ENCODE data around the gene HIPK2. TPM values are rescaled to one million over a fixed set of nuclear protein-coding genes. Genes with fewer than 3 reads are reported as not detected.
"Not testable (repeated sequence)": the region's sequence is repeated elsewhere in the genome, so short reads cannot be mapped to it uniquely, and the experiment has no call there.

HIPK2 gene
- total RNA-seq, 1 experiment from 2014 or later = 0.17 TPM

GRCh38 chr7:139568813-139569490 is 208.8 kb downstream of the HIPK2 start:
- no peak for DNase-seq (ENCODE audit: low spot score)
- in situ Hi-C loops (cut with HindIII; ENCODE audit: low sequenced_read_pairs) = no loop called here

- no peak for DNase-seq (ENCODE audit: low spot score)
- in situ Hi-C loops (cut with HindIII; ENCODE audit: low sequenced_read_pairs) = no loop called here
These were observed 209.5 kb downstream of the HIPK2 start for GRCh38 chr7:139568346-139568675.

- in situ Hi-C loops (cut with HindIII; ENCODE audit: low sequenced_read_pairs) = no loop called here
- DNase-seq (ENCODE audit: low spot score) = no peak
These were observed 210.0 kb downstream of the HIPK2 start for GRCh38 chr7:139567647-139568345.

GRCh38 chr7:139566736-139567646 is 210.8 kb downstream of the HIPK2 start:
- no peak for DNase-seq (ENCODE audit: low spot score)
- in situ Hi-C loops (cut with HindIII; ENCODE audit: low sequenced_read_pairs) = no loop called here

- in situ Hi-C loops (cut with HindIII; ENCODE audit: low sequenced_read_pairs) = no loop called here
- DNase-seq (ENCODE audit: low spot score) = no peak
These were observed 211.7 kb downstream of the HIPK2 start for GRCh38 chr7:139566075-139566474.

- in situ Hi-C loops (cut with HindIII; ENCODE audit: low sequenced_read_pairs) = no loop called here
- DNase-seq (ENCODE audit: low spot score) = no peak
These were observed 213.9 kb downstream of the HIPK2 start for GRCh38 chr7:139563856-139564255.

GRCh38 chr7:139562961-139563565 is 214.7 kb downstream of the HIPK2 start:
- DNase-seq (ENCODE audit: low spot score) = no peak
- in situ Hi-C loops (cut with HindIII; ENCODE audit: low sequenced_read_pairs) = no loop called here

- in situ Hi-C loops (cut with HindIII; ENCODE audit: low sequenced_read_pairs) = no loop called here
- DNase-seq (ENCODE audit: low spot score) = no peak
These were observed 215.3 kb downstream of the HIPK2 start for GRCh38 chr7:139562491-139562890.

- in situ Hi-C loops (cut with HindIII; ENCODE audit: low sequenced_read_pairs) = no loop called here
- DNase-seq (ENCODE audit: low spot score) = no peak
These were observed 217.1 kb downstream of the HIPK2 start for GRCh38 chr7:139560678-139561077.

- in situ Hi-C loops (cut with HindIII; ENCODE audit: low sequenced_read_pairs) = no loop called here
- DNase-seq (ENCODE audit: low spot score) = no peak
These were observed 217.6 kb downstream of the HIPK2 start for GRCh38 chr7:139560199-139560598.

- in situ Hi-C loops (cut with HindIII; ENCODE audit: low sequenced_read_pairs) = no loop called here
- no peak for DNase-seq (ENCODE audit: low spot score)
These were observed 218.3 kb downstream of the HIPK2 start for GRCh38 chr7:139559364-139560105.

GRCh38 chr7:139557857-139558581 is 219.8 kb downstream of the HIPK2 start:
- in situ Hi-C loops (cut with HindIII; ENCODE audit: low sequenced_read_pairs) = no loop called here
- DNase-seq (ENCODE audit: low spot score) = no peak

- DNase-seq (ENCODE audit: low spot score); in situ Hi-C loops (cut with HindIII; ENCODE audit: low sequenced_read_pairs): not testable (repeated sequence)
These were observed 223.7 kb downstream of the HIPK2 start for GRCh38 chr7:139553991-139554700.

- in situ Hi-C loops (cut with HindIII; ENCODE audit: low sequenced_read_pairs) = no loop called here
- no peak for DNase-seq (ENCODE audit: low spot score)
These were observed 229.3 kb downstream of the HIPK2 start for GRCh38 chr7:139548302-139549028.

- no peak for DNase-seq (ENCODE audit: low spot score)
- in situ Hi-C loops (cut with HindIII; ENCODE audit: low sequenced_read_pairs) = no loop called here
These were observed 233.2 kb downstream of the HIPK2 start for GRCh38 chr7:139544645-139545044.

GRCh38 chr7:139543801-139544603 is 233.8 kb downstream of the HIPK2 start:
- in situ Hi-C loops (cut with HindIII; ENCODE audit: low sequenced_read_pairs) = no loop called here
- no peak for DNase-seq (ENCODE audit: low spot score)

All from G401 (cell line).